ENCODE data around the gene ENTPD8. TPM values are rescaled to one million over a fixed set of nuclear protein-coding genes. Genes with fewer than 3 reads are reported as not detected.

The ENTPD8 gene
- total RNA-seq, 3 donors from 2014 or later, result 2.0 to 3.2 TPM; not detected in 1

GRCh38 chr9:137487454-137488326 lies 46.5 kb upstream of the ENTPD8 start:
- Histone ChIP-seq H3K9me3 (no peaks in the 10 kb centered on the region), H3K27me3 (no peaks in the 10 kb centered on the region), H3K36me3 (no peaks in the 10 kb centered on the region), H3K4me1 (no peaks in the 10 kb centered on the region), H3K27ac (no peak overlapping the region), H3K4me3 (no peak overlapping the region)
- TF ChIP-seq POLR2AphosphoS5 (IDR thresholded peaks at IDR 0.05) (no peak), CTCF (IDR thresholded peaks at IDR 0.05) (no peak), POLR2A (IDR thresholded peaks at IDR 0.05) (no peak)
- DNase-seq (ENCODE audit: low spot score in 2 of 2), result no peak
- intact Hi-C loops (cut with DNase I; ENCODE audit: low total_unique reads), result no loop called here

- H3K36me3 ChIP-seq, result no peaks in the 10 kb centered on the region
- no peak overlapping the region for H3K4me3 ChIP-seq
- H3K27me3 ChIP-seq, result no peaks in the 10 kb centered on the region
- no peak for DNase-seq (ENCODE audit: low spot score in 2 of 2)
- H3K9me3 ChIP-seq, result no peaks in the 10 kb centered on the region
- intact Hi-C loops (cut with DNase I; ENCODE audit: low total_unique reads), result no loop called here
- TF ChIP-seq CTCF (IDR thresholded peaks at IDR 0.05) (no peak), POLR2A (IDR thresholded peaks at IDR 0.05) (no peak), POLR2AphosphoS5 (IDR thresholded peaks at IDR 0.05) (no peak)
- no peaks in the 10 kb centered on the region for H3K4me1 ChIP-seq
- no peak overlapping the region for H3K27ac ChIP-seq
These were observed 45.6 kb upstream of the ENTPD8 start for GRCh38 chr9:137486545-137487453.

DNA sequence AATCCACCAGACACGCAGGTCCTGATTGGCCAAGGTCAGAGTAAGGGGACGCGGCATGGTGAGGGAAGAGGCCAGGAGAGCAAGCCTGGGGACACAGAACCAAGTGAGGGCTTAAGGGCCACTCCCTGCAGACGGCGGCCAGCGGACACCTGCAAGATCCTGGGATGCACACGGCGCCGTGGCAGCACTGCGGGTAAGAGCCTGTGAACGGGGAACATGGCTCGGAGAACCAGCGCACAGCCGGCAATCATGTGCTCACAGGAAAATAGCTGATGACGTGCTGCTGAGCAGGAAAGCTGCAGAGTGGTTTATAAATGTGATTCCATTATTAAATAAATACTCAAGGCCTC lies 45.0 kb upstream of the ENTPD8 start:
- Histone ChIP-seq H3K27me3 (no peaks in the 10 kb centered on the region), H3K9me3 (no peaks in the 10 kb centered on the region), H3K27ac (no peak overlapping the region), H3K4me3 (no peak overlapping the region), H3K36me3 (no peaks in the 10 kb centered on the region), H3K4me1 (no peaks in the 10 kb centered on the region)
- no peak for DNase-seq (ENCODE audit: low spot score in 2 of 2)
- intact Hi-C loops (cut with DNase I; ENCODE audit: low total_unique reads), result no loop called here
- TF ChIP-seq CTCF (IDR thresholded peaks at IDR 0.05) (no peak), POLR2A (IDR thresholded peaks at IDR 0.05) (no peak), POLR2AphosphoS5 (IDR thresholded peaks at IDR 0.05) (no peak)

DNA sequence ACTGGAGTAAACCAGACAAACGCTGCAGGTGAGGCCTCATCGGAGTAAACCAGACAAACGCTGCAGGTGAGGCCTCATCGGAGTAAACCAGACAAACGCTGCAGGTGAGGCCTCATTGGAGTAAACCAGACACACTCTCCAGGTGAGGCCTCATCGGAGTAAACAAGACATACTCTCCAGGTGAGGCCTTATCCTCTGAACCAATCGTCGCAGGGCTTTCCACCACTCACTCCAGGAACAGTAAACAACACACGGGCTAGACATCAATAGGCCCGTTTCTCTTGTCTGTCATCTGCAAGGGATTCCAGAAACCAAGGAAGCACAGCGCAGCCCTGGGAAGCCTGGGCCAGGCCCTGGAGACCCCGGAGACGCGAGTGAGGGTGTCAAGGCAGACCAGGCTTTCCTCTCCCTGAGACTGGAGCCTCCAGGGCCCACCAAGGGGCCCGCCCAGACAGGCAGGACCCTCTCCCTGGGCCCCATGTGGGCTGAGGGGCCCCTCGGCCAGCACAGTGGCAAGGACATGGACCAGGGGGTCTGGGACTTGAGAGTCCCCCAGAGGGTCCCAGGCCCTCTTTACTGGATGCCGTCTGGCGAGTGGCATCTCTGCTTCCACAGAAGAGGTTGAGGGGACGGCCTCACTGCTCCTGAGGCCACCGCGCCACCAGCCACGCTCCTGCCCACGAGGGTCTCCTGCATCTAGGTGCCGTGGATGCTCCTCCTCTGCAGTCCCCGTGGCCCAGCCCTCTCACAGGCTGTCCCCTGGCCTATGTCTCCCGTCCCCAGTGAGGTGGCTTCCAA lies 44.4 kb upstream of the ENTPD8 start:
- no peak for DNase-seq (ENCODE audit: low spot score in 2 of 2)
- Histone ChIP-seq H3K27ac (no peak overlapping the region), H3K4me3 (no peak overlapping the region), H3K9me3 (no peaks in the 10 kb centered on the region), H3K27me3 (no peaks in the 10 kb centered on the region), H3K4me1 (no peaks in the 10 kb centered on the region), H3K36me3 (no peaks in the 10 kb centered on the region)
- intact Hi-C loops (cut with DNase I; ENCODE audit: low total_unique reads), result no loop called here
- TF ChIP-seq POLR2AphosphoS5 (IDR thresholded peaks at IDR 0.05) (no peak), POLR2A (IDR thresholded peaks at IDR 0.05) (no peak), CTCF (IDR thresholded peaks at IDR 0.05) (no peak)

Data from breast epithelium (tissue), 4 donors.